Hepatocyte (in vitro differentiated cells): ENCODE measurements around the gene GJB3. TPM values are rescaled to one million over a fixed set of nuclear protein-coding genes. Genes with fewer than 3 reads are reported as not detected.

Experiments
- DNase-seq: peaks from one replicate; pipeline ENCODE4 v3.0.0-alpha.2; 2016; ENCODE audit warnings: low spot score
- H2AFZ ChIP-seq: fragments of 200-600 bp; sonication (generic); 2 replicates; pipeline ENCODE4 v1.6.0; 2016; ENCODE audit warnings: antibody characterized with exemption, mild to moderate bottlenecking
- H3K27ac ChIP-seq: fragments of 200-600 bp; sonication (generic); 2 replicates; pipeline ENCODE4 v1.5.1; 2016; ENCODE audit warnings: mild to moderate bottlenecking
- H3K27me3 ChIP-seq: fragments of 200-600 bp; sonication (generic); 2 replicates; pipeline ENCODE4 v1.6.1; 2016
- H3K36me3 ChIP-seq: fragments of 200-600 bp; sonication (generic); replicated peaks from 2 replicates; pipeline ENCODE4 v1.5.1; 2016; ENCODE audit warnings: low read depth; ENCODE audit not compliant: insufficient read depth
- H3K4me1 ChIP-seq: fragments of 200-600 bp; sonication (generic); 2 replicates; pipeline ENCODE4 v1.5.1; 2016; ENCODE audit warnings: mild to moderate bottlenecking, moderate library complexity; ENCODE audit not compliant: insufficient read depth
- H3K4me2 ChIP-seq: fragments of 200-600 bp; sonication (generic); 2 replicates; pipeline ENCODE4 v1.6.0; 2016
- H3K4me3 ChIP-seq: fragments of 200-600 bp; sonication (generic); 2 replicates; pipeline ENCODE4 v1.5.1; 2016; ENCODE audit warnings: mild to moderate bottlenecking
- H3K79me2 ChIP-seq: fragments of 200-600 bp; sonication (generic); 2 replicates; pipeline ENCODE4 v1.6.0; 2017; ENCODE audit warnings: mild to moderate bottlenecking
- H3K9me2 ChIP-seq: fragments of 200-600 bp; sonication (generic); replicated peaks from 2 replicates; pipeline ENCODE4 v1.6.0; 2017; ENCODE audit warnings: mild to moderate bottlenecking; ENCODE audit not compliant: insufficient read depth
- H3K9me3 ChIP-seq: fragments of 200-600 bp; sonication (generic); 2 replicates; pipeline ENCODE4 v1.5.1; 2016; ENCODE audit warnings: low read depth, mild to moderate bottlenecking
- H4K20me1 ChIP-seq: fragments of 200-600 bp; sonication (generic); 2 replicates; pipeline ENCODE4 v1.6.0; 2016; ENCODE audit warnings: mild to moderate bottlenecking; ENCODE audit not compliant: insufficient read depth, poor library complexity, severe bottlenecking
- EZH2 ChIP-seq: fragments of 200-600 bp; sonication (generic); IDR thresholded peaks from 2 replicates; pipeline ENCODE4 v1.6.1; 2016; ENCODE audit warnings: antibody characterized with exemption, mild to moderate bottlenecking, borderline replicate concordance
- EZH2phosphoT487 ChIP-seq: fragments of 200-600 bp; sonication (generic); IDR thresholded peaks from one replicate; pipeline ENCODE4 v1.6.1; 2018; ENCODE audit warnings: antibody characterized with exemption, mild to moderate bottlenecking, low read depth, moderate library complexity; ENCODE audit not compliant: unreplicated experiment, severe bottlenecking
- WGBS: methylation state at CpG from one replicate; pipeline ENCODE4 v1.1.6; 2016; ENCODE audit warnings: low lambda C conversion rate; ENCODE audit errors: missing lambda C conversion rate; 5-methylcytosine and 5-hydroxymethylcytosine counted together
- polyA plus RNA-seq: library from polyadenylated mRNA; unstranded; fragments of >200 nt; fragmentation: Nextera tagmentation; extraction: Ambion mirVana; gene quantifications from 2 replicates; pipeline ENCODE4 v1.2.1, GENCODE V29; 2016
- total RNA-seq: library from RNA; depleted of rRNA; stranded (reverse); fragments of >200 nt; gene quantifications from 2 replicates; pipeline ENCODE4 v1.2.3, GENCODE V29; 2014
- TF ChIP-seq, protein P1 (sequence below): fragments of 200-600 bp; sonication (generic); IDR thresholded peaks from 2 replicates; pipeline ENCODE4 v1.5.1; 2016; ENCODE audit warnings: antibody characterized with exemption, mild to moderate bottlenecking; ENCODE audit not compliant: poor library complexity

GJB3 gene
- total and polyA plus RNA-seq, 2 experiments from 2014 or later = 2.0 to 3.2 TPM

DNA sequence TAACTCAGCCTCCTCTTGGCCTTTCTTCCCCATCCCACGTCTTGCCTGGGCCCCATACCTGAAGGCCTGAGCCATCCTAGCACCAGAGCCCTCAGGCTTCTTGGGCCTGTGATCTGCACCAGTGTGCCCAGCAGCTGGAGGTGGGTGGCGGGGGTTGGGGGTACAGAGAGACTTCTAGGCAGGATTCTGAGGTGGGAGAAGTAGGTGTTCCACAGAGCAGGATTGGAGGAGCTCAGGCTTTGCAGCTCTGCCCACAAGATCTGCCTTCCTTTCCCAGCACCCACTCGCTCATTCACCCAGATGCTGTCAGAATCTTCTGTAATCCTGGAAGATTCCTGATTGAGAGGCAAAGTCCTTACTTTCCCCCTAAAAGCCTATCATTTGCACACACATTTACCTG, 36.2 kb upstream of the GJB3 start:
- WGBS = 79% methylated on average over 3 of the region's 3 CpGs

DNA sequence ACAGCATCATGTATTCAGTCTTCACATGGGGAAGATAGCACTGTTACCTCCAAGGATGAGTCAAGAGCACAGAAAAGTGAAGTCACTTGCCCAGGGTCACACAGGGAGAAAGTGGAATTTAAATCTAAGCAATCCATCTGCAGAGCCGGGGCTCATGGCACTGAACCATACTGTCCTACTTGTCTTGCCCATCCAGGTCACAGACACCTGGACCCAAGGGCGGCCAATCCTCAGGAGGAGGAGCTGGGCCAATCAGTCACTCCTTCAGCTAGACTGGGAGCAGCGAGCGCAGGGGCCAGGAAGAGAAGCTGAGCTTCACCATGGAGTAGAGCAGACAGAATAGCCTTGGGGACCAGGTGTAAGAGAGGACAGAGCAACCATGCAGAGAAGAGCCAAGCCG, 35.3 kb upstream of the GJB3 start:
- H4K20me1 ChIP-seq = no peaks in the 10 kb centered on the region
- no peak overlapping the region for H3K27ac ChIP-seq
- 78% methylated on average over 5 of the region's 5 CpGs for WGBS
- H3K79me2 ChIP-seq = no peaks in the 10 kb centered on the region
- H3K27me3 ChIP-seq = no peaks in the 10 kb centered on the region
- no peak overlapping the region for H3K4me2 ChIP-seq
- H3K9me2 ChIP-seq = no peaks in the 10 kb centered on the region
- no peak for DNase-seq
- H3K4me3 ChIP-seq = no peak overlapping the region
- TF ChIP-seq EZH2phosphoT487 = no peak
- TF ChIP-seq EZH2 = no peak
- TF ChIP-seq, protein P1, sequence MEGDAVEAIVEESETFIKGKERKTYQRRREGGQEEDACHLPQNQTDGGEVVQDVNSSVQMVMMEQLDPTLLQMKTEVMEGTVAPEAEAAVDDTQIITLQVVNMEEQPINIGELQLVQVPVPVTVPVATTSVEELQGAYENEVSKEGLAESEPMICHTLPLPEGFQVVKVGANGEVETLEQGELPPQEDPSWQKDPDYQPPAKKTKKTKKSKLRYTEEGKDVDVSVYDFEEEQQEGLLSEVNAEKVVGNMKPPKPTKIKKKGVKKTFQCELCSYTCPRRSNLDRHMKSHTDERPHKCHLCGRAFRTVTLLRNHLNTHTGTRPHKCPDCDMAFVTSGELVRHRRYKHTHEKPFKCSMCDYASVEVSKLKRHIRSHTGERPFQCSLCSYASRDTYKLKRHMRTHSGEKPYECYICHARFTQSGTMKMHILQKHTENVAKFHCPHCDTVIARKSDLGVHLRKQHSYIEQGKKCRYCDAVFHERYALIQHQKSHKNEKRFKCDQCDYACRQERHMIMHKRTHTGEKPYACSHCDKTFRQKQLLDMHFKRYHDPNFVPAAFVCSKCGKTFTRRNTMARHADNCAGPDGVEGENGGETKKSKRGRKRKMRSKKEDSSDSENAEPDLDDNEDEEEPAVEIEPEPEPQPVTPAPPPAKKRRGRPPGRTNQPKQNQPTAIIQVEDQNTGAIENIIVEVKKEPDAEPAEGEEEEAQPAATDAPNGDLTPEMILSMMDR = no peak
- H3K9me3 ChIP-seq = no peaks in the 10 kb centered on the region
- H2AFZ ChIP-seq = no peak overlapping the region
- peaks cover 10% of the 10 kb centered on the region for H3K4me1 ChIP-seq
- H3K36me3 ChIP-seq = no peaks in the 10 kb centered on the region

More for the DNA sequence above, 36.2 kb upstream of the GJB3 start:
- no peak for DNase-seq
- no peaks in the 10 kb centered on the region for H4K20me1 ChIP-seq
- no peaks in the 10 kb centered on the region for H3K36me3 ChIP-seq
- peaks cover 10% of the 10 kb centered on the region for H3K4me1 ChIP-seq
- H3K4me2 ChIP-seq = no peak overlapping the region
- H3K27me3 ChIP-seq = no peaks in the 10 kb centered on the region
- H3K27ac ChIP-seq = no peak overlapping the region
- H3K79me2 ChIP-seq = no peaks in the 10 kb centered on the region
- no peak overlapping the region for H3K4me3 ChIP-seq
- no peak overlapping the region for H2AFZ ChIP-seq
- no peaks in the 10 kb centered on the region for H3K9me2 ChIP-seq
- TF ChIP-seq EZH2phosphoT487 (no peak), EZH2 (no peak)
- TF ChIP-seq, protein P1 = no peak
- H3K9me3 ChIP-seq = no peaks in the 10 kb centered on the region

DNA sequence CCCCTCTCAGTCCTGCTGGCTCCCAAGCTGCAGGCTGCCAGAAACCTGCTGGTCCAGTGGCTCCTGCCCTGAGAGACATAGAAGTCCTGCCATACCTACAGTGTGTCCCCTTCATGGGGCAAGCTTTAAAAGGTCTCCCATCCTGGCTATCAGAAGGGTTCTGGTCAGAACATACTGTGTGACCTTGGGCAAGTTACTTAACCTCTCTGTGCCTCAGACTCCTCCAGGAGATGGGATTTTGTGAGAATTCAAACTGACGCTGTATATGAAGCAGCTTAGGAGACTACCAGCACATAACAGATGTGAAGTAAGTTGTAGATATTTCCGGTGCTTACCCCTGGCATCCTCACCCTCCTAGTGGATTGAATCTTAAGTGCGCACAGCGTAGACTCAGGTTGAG, 34.9 kb upstream of the GJB3 start:
- H3K4me3 ChIP-seq = no peak overlapping the region

More for the DNA sequence above, 34.9 kb upstream of the GJB3 start:
- H3K9me2 ChIP-seq = no peaks in the 10 kb centered on the region
- H3K27me3 ChIP-seq = no peaks in the 10 kb centered on the region
- no peaks in the 10 kb centered on the region for H4K20me1 ChIP-seq
- DNase-seq = no peak
- TF ChIP-seq EZH2phosphoT487 (no peak), EZH2 (no peak)
- TF ChIP-seq, protein P1 = no peak
- H3K79me2 ChIP-seq = no peaks in the 10 kb centered on the region
- no peaks in the 10 kb centered on the region for H3K36me3 ChIP-seq
- H3K27ac ChIP-seq = no peak overlapping the region
- H2AFZ ChIP-seq = no peak overlapping the region
- peaks cover 10% of the 10 kb centered on the region for H3K4me1 ChIP-seq
- H3K4me2 ChIP-seq = no peak overlapping the region
- H3K9me3 ChIP-seq = no peaks in the 10 kb centered on the region
- WGBS = 94% methylated on average over 4 of the region's 4 CpGs
